ENCODE measurements around the gene ZNF580.

DNA sequence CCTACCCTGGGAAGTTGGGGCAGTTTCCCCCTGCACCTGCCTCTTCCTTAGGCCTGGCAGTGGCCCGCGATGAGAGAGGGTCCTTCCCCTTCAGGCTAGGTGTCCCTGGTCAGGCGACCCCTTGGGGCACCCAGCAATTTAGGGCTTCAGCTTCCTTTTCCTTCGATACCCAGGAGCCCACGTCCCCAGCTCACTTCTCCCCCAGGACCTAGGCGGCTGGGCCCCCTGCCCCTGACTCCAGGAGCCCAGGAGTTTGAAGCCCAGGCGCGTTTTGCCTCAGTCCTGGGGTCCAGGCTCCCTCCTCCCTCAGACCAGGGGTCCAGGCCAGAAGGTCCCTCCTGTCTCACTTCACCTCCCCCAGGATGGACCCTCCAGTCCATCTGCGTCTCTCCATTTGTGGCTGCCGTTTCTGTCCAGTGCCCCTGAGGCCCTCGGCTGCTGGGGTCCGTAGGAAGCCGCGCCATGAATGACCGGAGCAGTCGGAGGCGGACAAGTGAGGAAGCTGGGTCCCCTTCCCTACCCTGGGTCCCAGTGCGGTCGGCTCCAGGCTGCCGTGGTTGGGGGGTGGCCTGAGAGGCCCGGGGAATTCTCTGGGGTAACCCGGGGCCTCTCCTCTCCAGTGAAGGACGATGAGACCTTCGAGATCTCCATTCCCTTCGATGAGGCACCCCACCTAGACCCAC, 7.9 kb downstream of the ZNF580 start:
- TF ChIP-seq, protein P1, sequence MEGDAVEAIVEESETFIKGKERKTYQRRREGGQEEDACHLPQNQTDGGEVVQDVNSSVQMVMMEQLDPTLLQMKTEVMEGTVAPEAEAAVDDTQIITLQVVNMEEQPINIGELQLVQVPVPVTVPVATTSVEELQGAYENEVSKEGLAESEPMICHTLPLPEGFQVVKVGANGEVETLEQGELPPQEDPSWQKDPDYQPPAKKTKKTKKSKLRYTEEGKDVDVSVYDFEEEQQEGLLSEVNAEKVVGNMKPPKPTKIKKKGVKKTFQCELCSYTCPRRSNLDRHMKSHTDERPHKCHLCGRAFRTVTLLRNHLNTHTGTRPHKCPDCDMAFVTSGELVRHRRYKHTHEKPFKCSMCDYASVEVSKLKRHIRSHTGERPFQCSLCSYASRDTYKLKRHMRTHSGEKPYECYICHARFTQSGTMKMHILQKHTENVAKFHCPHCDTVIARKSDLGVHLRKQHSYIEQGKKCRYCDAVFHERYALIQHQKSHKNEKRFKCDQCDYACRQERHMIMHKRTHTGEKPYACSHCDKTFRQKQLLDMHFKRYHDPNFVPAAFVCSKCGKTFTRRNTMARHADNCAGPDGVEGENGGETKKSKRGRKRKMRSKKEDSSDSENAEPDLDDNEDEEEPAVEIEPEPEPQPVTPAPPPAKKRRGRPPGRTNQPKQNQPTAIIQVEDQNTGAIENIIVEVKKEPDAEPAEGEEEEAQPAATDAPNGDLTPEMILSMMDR (IDR thresholded peaks at IDR 0.05; ENCODE audit: poor library complexity): no peak
- no peak for TF ChIP-seq EZH2 (IDR thresholded peaks at IDR 0.05; ENCODE audit: borderline replicate concordance)
